Measurements from ENCODE around the gene MGAT3.

Gene MGAT3

DNA sequence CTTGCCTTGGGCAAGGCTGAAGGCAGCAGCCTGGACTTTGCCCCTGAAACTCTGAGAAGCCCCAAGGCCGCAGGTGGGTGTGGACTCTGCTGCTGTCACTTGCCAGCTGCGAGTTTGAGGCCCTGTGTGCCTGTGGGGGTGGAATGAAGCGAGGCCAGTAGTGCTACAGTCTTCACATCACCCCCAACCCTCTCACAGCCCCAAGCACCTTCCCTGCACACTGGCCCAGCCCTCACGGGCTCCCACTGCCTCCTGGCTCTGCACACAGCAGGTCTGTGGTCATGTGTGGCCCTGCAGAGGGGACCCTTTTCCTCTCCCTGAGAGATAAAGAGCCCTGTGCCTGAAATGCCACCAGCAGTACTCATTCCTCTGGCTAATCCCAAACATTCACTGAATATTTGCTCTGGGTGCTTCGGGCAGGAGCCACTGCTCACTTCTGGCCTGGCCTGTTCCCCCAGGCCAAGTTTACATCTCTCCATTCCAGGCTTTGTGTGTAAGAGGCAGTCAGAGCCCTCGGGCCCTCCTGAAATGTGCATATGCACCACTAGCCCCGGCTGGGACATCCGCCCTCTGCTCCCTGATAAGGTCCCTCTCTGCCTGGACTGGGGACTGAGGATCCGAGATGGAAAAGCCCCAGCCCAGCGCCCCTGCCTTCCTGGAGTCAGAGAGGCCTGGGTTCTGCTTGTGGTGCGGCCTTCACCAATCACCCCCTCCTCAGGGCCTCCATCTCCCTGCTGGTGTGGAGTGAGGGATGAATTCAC lies 17.7 kb downstream of the MGAT3 start:
- Histone ChIP-seq H3K4me3 (ENCODE audit: extremely low read depth, insufficient read depth, low read length, poor library complexity, severe bottlenecking) (no peak overlapping the region), H3K4me1 (ENCODE audit: control insufficient read depth, insufficient read depth, low read length, poor library complexity, severe bottlenecking) (peaks cover 74% of the 10 kb centered on the region), H3K36me3 (ENCODE audit: control insufficient read depth, insufficient read depth, low read length) (peaks cover 17% of the 10 kb centered on the region), H3K27ac (ENCODE audit: low read depth, low read length, severe bottlenecking) (peak overlapping the region; percentile 87), H3K9me3 (ENCODE audit: control insufficient read depth, low read length) (no peaks in the 10 kb centered on the region)
- WGBS, 2 experiments (ENCODE audit: insufficient coverage in 2 of 2) = 31 to 40% methylated on average over 6 to 9 of the region's 11 CpGs

GRCh38 chr22:39475337-39475736 lies 18.5 kb downstream of the MGAT3 start:
- Histone ChIP-seq H3K4me1 (ENCODE audit: control insufficient read depth, insufficient read depth, low read length, poor library complexity, severe bottlenecking) (peaks cover 66% of the 10 kb centered on the region), H3K27ac (ENCODE audit: low read depth, low read length, severe bottlenecking) (peak overlapping the region; percentile 87)
- 69 to 85% methylated on average over 7 to 8 of the region's 9 CpGs for WGBS, 2 experiments (ENCODE audit: insufficient coverage in 2 of 2)

GRCh38 chr22:39475902-39476301 lies 19.1 kb downstream of the MGAT3 start:
- no peak overlapping the region for H3K4me3 ChIP-seq (ENCODE audit: extremely low read depth, insufficient read depth, low read length, poor library complexity, severe bottlenecking)
- H3K9me3 ChIP-seq (ENCODE audit: control insufficient read depth, low read length) = no peaks in the 10 kb centered on the region
- no peak overlapping the region for H3K27ac ChIP-seq (ENCODE audit: low read depth, low read length, severe bottlenecking)
- peaks cover 17% of the 10 kb centered on the region for H3K36me3 ChIP-seq (ENCODE audit: control insufficient read depth, insufficient read depth, low read length)
- 50 to 90% methylated on average over 1 to 2 of the region's 3 CpGs for WGBS, 2 experiments (ENCODE audit: insufficient coverage in 2 of 2)
- H3K4me1 ChIP-seq (ENCODE audit: control insufficient read depth, insufficient read depth, low read length, poor library complexity, severe bottlenecking) = peaks cover 60% of the 10 kb centered on the region

More at GRCh38 chr22:39475337-39475736, 18.5 kb downstream of the MGAT3 start:
- Histone ChIP-seq H3K9me3 (ENCODE audit: control insufficient read depth, low read length) (no peaks in the 10 kb centered on the region), H3K4me3 (ENCODE audit: extremely low read depth, insufficient read depth, low read length, poor library complexity, severe bottlenecking) (no peak overlapping the region), H3K36me3 (ENCODE audit: control insufficient read depth, insufficient read depth, low read length) (peaks cover 17% of the 10 kb centered on the region)

- 90 to 91% methylated on average over 13 of the region's 13 CpGs for WGBS, 2 experiments (ENCODE audit: insufficient coverage in 2 of 2)
- Histone ChIP-seq H3K4me1 (ENCODE audit: control insufficient read depth, insufficient read depth, low read length, poor library complexity, severe bottlenecking) (peaks cover 53% of the 10 kb centered on the region), H3K9me3 (ENCODE audit: control insufficient read depth, low read length) (no peaks in the 10 kb centered on the region), H3K27ac (ENCODE audit: low read depth, low read length, severe bottlenecking) (no peak overlapping the region), H3K4me3 (ENCODE audit: extremely low read depth, insufficient read depth, low read length, poor library complexity, severe bottlenecking) (no peak overlapping the region), H3K36me3 (ENCODE audit: control insufficient read depth, insufficient read depth, low read length) (peaks cover 17% of the 10 kb centered on the region)
Measured at GRCh38 chr22:39476664-39477063, 19.9 kb downstream of the MGAT3 start.

DNA sequence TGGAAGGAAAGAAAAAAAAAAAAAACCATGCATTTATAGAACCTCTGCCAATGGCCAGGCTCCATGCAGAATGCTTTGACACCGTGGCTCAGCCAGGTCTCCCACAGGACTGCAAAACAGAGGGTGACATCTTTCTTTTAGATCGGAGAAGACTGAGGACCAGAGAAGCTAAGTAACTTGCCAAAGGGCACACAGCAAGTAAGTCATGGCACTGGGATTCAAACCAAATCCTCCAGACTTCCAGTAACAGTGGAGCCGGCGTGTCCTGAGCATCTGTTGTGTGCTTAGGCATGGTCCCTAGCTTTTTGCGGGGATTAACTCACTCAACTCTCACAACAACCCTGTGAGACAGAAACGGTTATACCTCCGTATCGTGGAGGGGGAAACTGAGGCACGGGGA lies 20.7 kb downstream of the MGAT3 start:
- no peak overlapping the region for H3K4me3 ChIP-seq (ENCODE audit: extremely low read depth, insufficient read depth, low read length, poor library complexity, severe bottlenecking)
- H3K36me3 ChIP-seq (ENCODE audit: control insufficient read depth, insufficient read depth, low read length) = peaks cover 17% of the 10 kb centered on the region
- H3K4me1 ChIP-seq (ENCODE audit: control insufficient read depth, insufficient read depth, low read length, poor library complexity, severe bottlenecking) = peaks cover 44% of the 10 kb centered on the region
- H3K9me3 ChIP-seq (ENCODE audit: control insufficient read depth, low read length) = no peaks in the 10 kb centered on the region
- no peak overlapping the region for H3K27ac ChIP-seq (ENCODE audit: low read depth, low read length, severe bottlenecking)
- 90 to 91% methylated on average over 9 of the region's 9 CpGs for WGBS, 2 experiments (ENCODE audit: insufficient coverage in 2 of 2)

DNA sequence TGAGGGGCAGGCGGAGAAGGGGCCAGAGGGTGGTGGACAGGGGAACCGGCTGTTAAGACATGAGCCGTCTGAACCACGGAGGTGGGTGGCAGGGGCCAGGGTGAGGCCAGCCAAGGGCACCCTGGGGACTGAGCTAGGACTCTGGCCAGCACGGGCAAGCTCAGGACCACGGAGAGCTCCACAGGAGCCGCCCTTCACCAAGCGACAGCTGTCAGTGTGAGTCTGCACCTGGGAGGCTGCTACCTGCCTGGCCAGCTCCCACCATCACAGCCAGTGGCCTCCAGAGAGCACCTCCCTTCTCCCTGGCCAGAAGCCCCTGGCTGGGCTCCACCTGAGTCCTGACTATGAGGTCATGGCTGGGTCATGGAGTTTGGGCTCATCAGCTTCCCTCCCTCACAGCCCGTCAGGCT lies 21.6 kb downstream of the MGAT3 start:
- Histone ChIP-seq H3K36me3 (ENCODE audit: control insufficient read depth, insufficient read depth, low read length) (peaks cover 17% of the 10 kb centered on the region), H3K27ac (ENCODE audit: low read depth, low read length, severe bottlenecking) (no peak overlapping the region), H3K4me3 (ENCODE audit: extremely low read depth, insufficient read depth, low read length, poor library complexity, severe bottlenecking) (no peak overlapping the region), H3K4me1 (ENCODE audit: control insufficient read depth, insufficient read depth, low read length, poor library complexity, severe bottlenecking) (peaks cover 35% of the 10 kb centered on the region), H3K9me3 (ENCODE audit: control insufficient read depth, low read length) (no peaks in the 10 kb centered on the region)
- WGBS, 2 experiments (ENCODE audit: insufficient coverage in 2 of 2) = 53 to 60% methylated on average over 8 to 9 of the region's 9 CpGs

- H3K4me1 ChIP-seq (ENCODE audit: control insufficient read depth, insufficient read depth, low read length, poor library complexity, severe bottlenecking) = peaks cover 27% of the 10 kb centered on the region
- H3K4me3 ChIP-seq (ENCODE audit: extremely low read depth, insufficient read depth, low read length, poor library complexity, severe bottlenecking) = no peak overlapping the region
- H3K9me3 ChIP-seq (ENCODE audit: control insufficient read depth, low read length) = no peaks in the 10 kb centered on the region
- 82 to 94% methylated on average over 3 of the region's 3 CpGs for WGBS, 2 experiments (ENCODE audit: insufficient coverage in 2 of 2)
- H3K27ac ChIP-seq (ENCODE audit: low read depth, low read length, severe bottlenecking) = no peak overlapping the region
- H3K36me3 ChIP-seq (ENCODE audit: control insufficient read depth, insufficient read depth, low read length) = peaks cover 17% of the 10 kb centered on the region
Measured at GRCh38 chr22:39479254-39479653, 22.4 kb downstream of the MGAT3 start.

DNA sequence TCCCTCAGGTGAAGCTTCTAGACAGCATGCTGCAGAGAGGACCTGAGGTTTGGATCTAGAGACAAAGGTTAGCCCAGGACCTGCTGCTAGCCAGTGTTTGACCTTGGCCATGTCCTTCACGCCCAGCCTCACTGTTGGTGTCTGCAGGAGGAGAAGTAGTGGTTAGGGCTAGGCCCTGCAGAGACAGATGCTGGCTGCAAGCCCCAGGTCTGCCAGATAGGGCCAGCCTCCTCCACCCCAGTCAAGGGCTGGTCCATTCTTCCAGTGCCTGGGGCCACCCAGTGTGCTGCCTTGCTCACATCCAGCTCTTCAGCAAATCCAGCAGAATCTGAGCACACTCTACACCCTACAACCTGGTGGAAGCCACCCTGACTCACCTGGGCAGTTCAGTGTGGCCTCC lies 23.7 kb downstream of the MGAT3 start:
- no peak overlapping the region for H3K27ac ChIP-seq (ENCODE audit: low read depth, low read length, severe bottlenecking)
- H3K9me3 ChIP-seq (ENCODE audit: control insufficient read depth, low read length) = no peaks in the 10 kb centered on the region
- 100% methylated on average over 1 of the region's 1 CpG; no CpG with 5 or more reads in 1 of the 2 experiments for WGBS, 2 experiments (ENCODE audit: insufficient coverage in 2 of 2)
- H3K36me3 ChIP-seq (ENCODE audit: control insufficient read depth, insufficient read depth, low read length) = peaks cover 17% of the 10 kb centered on the region
- H3K4me1 ChIP-seq (ENCODE audit: control insufficient read depth, insufficient read depth, low read length, poor library complexity, severe bottlenecking) = peaks cover 15% of the 10 kb centered on the region
- no peak overlapping the region for H3K4me3 ChIP-seq (ENCODE audit: extremely low read depth, insufficient read depth, low read length, poor library complexity, severe bottlenecking)

- 88 to 96% methylated on average over 16 of the region's 16 CpGs for WGBS, 2 experiments (ENCODE audit: insufficient coverage in 2 of 2)
- Histone ChIP-seq H3K4me1 (ENCODE audit: control insufficient read depth, insufficient read depth, low read length, poor library complexity, severe bottlenecking) (peaks cover 10% of the 10 kb centered on the region), H3K4me3 (ENCODE audit: extremely low read depth, insufficient read depth, low read length, poor library complexity, severe bottlenecking) (no peak overlapping the region), H3K36me3 (ENCODE audit: control insufficient read depth, insufficient read depth, low read length) (peaks cover 17% of the 10 kb centered on the region), H3K9me3 (ENCODE audit: control insufficient read depth, low read length) (no peaks in the 10 kb centered on the region), H3K27ac (ENCODE audit: low read depth, low read length, severe bottlenecking) (no peak overlapping the region)
Measured at GRCh38 chr22:39481054-39481453, 24.2 kb downstream of the MGAT3 start.

DNA sequence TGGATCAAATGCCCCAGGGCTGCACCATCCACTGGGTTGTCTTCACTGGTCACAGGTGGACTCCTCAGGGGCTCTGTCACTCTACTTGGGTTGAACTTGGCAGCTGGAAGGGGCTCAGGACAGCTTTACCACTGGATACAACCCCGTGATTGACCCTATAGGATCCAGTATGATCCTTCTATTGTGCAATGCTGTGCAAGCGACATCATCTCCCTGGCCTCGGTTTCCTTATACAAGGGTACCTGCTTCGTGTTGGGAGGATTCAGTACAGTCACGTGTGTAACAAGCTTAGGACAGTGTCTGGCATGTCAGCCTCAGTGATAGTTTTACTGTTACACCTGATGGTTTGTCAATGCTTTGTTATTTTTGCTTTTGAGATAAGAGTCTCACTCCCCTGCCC lies 24.8 kb downstream of the MGAT3 start:
- H3K4me3 ChIP-seq (ENCODE audit: extremely low read depth, insufficient read depth, low read length, poor library complexity, severe bottlenecking) = no peak overlapping the region
- no peaks in the 10 kb centered on the region for H3K9me3 ChIP-seq (ENCODE audit: control insufficient read depth, low read length)
- 96 to 98% methylated on average over 5 of the region's 5 CpGs for WGBS, 2 experiments (ENCODE audit: insufficient coverage in 2 of 2)
- peaks cover 15% of the 10 kb centered on the region for H3K36me3 ChIP-seq (ENCODE audit: control insufficient read depth, insufficient read depth, low read length)
- peaks cover 4% of the 10 kb centered on the region for H3K4me1 ChIP-seq (ENCODE audit: control insufficient read depth, insufficient read depth, low read length, poor library complexity, severe bottlenecking)
- no peak overlapping the region for H3K27ac ChIP-seq (ENCODE audit: low read depth, low read length, severe bottlenecking)

DNA sequence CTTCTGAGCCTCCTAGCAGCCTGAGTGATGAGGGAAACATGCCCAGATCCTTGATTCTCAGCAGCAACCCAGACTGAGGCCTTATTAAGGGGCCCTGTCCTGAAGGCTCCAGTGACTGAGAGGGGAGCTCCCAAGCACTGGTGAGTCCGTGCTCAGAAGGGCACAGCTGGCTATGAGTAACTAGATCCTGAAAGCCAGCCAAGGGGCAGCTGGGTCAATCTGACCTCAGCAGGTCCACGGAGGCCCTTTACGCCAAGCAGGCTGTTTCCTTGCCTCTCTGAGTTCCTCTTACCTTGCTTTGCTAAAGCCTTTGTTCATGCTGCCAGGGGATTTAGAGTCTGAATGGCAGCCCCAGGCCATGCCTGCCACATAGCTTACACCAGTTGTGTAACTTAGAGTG lies 26.0 kb downstream of the MGAT3 start:
- no peak overlapping the region for H3K27ac ChIP-seq (ENCODE audit: low read depth, low read length, severe bottlenecking)
- H3K4me1 ChIP-seq (ENCODE audit: control insufficient read depth, insufficient read depth, low read length, poor library complexity, severe bottlenecking) = no peaks in the 10 kb centered on the region
- H3K9me3 ChIP-seq (ENCODE audit: control insufficient read depth, low read length) = no peaks in the 10 kb centered on the region
- no peak overlapping the region for H3K4me3 ChIP-seq (ENCODE audit: extremely low read depth, insufficient read depth, low read length, poor library complexity, severe bottlenecking)
- 87 to 90% methylated on average over 3 of the region's 3 CpGs for WGBS, 2 experiments (ENCODE audit: insufficient coverage in 2 of 2)
- H3K36me3 ChIP-seq (ENCODE audit: control insufficient read depth, insufficient read depth, low read length) = peaks cover 5% of the 10 kb centered on the region
